GM23338 (cell line): ENCODE data around the gene MEGF11. TPM values are rescaled to one million over a fixed set of nuclear protein-coding genes. Genes with fewer than 3 reads are reported as not detected.

ENCODE experiments used
- ATAC-seq: fragments of 200-7000 bp; cut with Tn5 transposase; 3 replicates; pipeline ENCODE4 v1.9.1; 2020
- DNase-seq: peaks from one replicate; pipeline ENCODE4 v3.0.0-alpha.2; 2015; ENCODE audit warnings: low spot score
- H2AFZ ChIP-seq: fragments of 200-600 bp; sonication (generic); 2 replicates; pipeline ENCODE4 v1.8.0; 2016; ENCODE audit warnings: antibody characterized with exemption, mild to moderate bottlenecking, moderate library complexity
- H3F3A ChIP-seq: fragments of 200-600 bp; sonication (generic); replicated peaks from 2 replicates; pipeline ENCODE4 v1.8.0; 2017; ENCODE audit warnings: antibody characterized with exemption, mixed run types, low read depth
- H3K27ac ChIP-seq: fragments of 200-600 bp; sonication (generic); 2 replicates; pipeline ENCODE4 v1.6.1; 2016; ENCODE audit warnings: low read depth
- H3K27me3 ChIP-seq: fragments of 200-600 bp; sonication (generic); 2 replicates; pipeline ENCODE4 v1.8.0; 2016; ENCODE audit warnings: mild to moderate bottlenecking, mixed run types, moderate library complexity; ENCODE audit not compliant: insufficient read depth
- H3K36me3 ChIP-seq: fragments of 200-600 bp; sonication (generic); 2 replicates; pipeline ENCODE4 v1.8.0; 2016; ENCODE audit warnings: mild to moderate bottlenecking; ENCODE audit not compliant: insufficient read depth
- H3K4me1 ChIP-seq: fragments of 200-600 bp; sonication (generic); 2 replicates; pipeline ENCODE4 v1.8.0; 2016; ENCODE audit warnings: mild to moderate bottlenecking, moderate library complexity; ENCODE audit not compliant: insufficient read depth
- H3K4me2 ChIP-seq: fragments of 200-600 bp; sonication (generic); 2 replicates; pipeline ENCODE4 v1.7.1; 2017; ENCODE audit warnings: mixed run types
- H3K4me3 ChIP-seq: fragments of 200-600 bp; sonication (generic); 2 replicates; pipeline ENCODE4 v1.6.1; 2016; ENCODE audit warnings: mixed run types
- H3K79me2 ChIP-seq: fragments of 200-600 bp; sonication (generic); replicated peaks from 2 replicates; pipeline ENCODE4 v1.8.0; 2017; ENCODE audit warnings: mild to moderate bottlenecking; ENCODE audit not compliant: insufficient read depth
- H3K9me2 ChIP-seq: fragments of 200-600 bp; sonication (generic); 2 replicates; pipeline ENCODE4 v1.8.0; 2017; ENCODE audit not compliant: insufficient read depth
- H4K20me1 ChIP-seq: fragments of 200-600 bp; sonication (generic); replicated peaks from 2 replicates; pipeline ENCODE4 v1.8.0; 2017; ENCODE audit warnings: mild to moderate bottlenecking; ENCODE audit not compliant: insufficient read depth
- H3K27ac Mint-ChIP-seq: 2 replicates; pipeline ENCODE4 v1.8.0; 2020; ENCODE audit warnings: inconsistent platforms, mild to moderate bottlenecking, moderate library complexity, mixed read lengths
- H3K27me3 Mint-ChIP-seq: 3 replicates; pipeline ENCODE4 v1.8.0; 2022; ENCODE audit warnings: low read depth, mild to moderate bottlenecking, moderate library complexity, mixed read lengths, inconsistent platforms; ENCODE audit not compliant: insufficient read depth, poor library complexity
- H3K36me3 Mint-ChIP-seq: 3 replicates; pipeline ENCODE4 v1.8.0; 2021; ENCODE audit warnings: low read depth, mild to moderate bottlenecking, inconsistent platforms, moderate library complexity, mixed read lengths
- H3K4me1 Mint-ChIP-seq: 3 replicates; pipeline ENCODE4 v1.8.0; 2020; ENCODE audit warnings: mild to moderate bottlenecking, inconsistent platforms, mixed read lengths
- H3K4me3 Mint-ChIP-seq: 3 replicates; pipeline ENCODE4 v1.8.0; 2021; ENCODE audit warnings: moderate library complexity, mild to moderate bottlenecking, inconsistent platforms, mixed read lengths
- H3K9me3 Mint-ChIP-seq: 3 replicates; pipeline ENCODE4 v1.8.0; 2020; ENCODE audit warnings: moderate library complexity, mild to moderate bottlenecking, inconsistent platforms, mixed read lengths
- CREB1 ChIP-seq: fragments of 250-450 bp; sonication (Bioruptor Pico); IDR thresholded peaks from 2 replicates; pipeline ENCODE4 v1.5.0; 2020; ENCODE audit warnings: low read depth, mild to moderate bottlenecking, moderate library complexity
- CTCF ChIP-seq, 2 experiments: fragments of 200-600 bp in 1 of 2; sonication (generic) in 1 of 2; conservative IDR thresholded peaks; 2 replicates each; pipeline versions ENCODE4 v1.5.1 to v1.6.1; 2016 to 2017; ENCODE audit warnings: antibody characterized with exemption in 2 of 2, low read depth in 2 of 2, mild to moderate bottlenecking in 2 of 2, moderate library complexity in 1 of 2
- EZH2 ChIP-seq: fragments of 200-600 bp; sonication (generic); IDR thresholded peaks from one replicate; pipeline ENCODE4 v1.8.0; 2017; ENCODE audit warnings: antibody characterized with exemption, mild to moderate bottlenecking, low read depth; ENCODE audit not compliant: unreplicated experiment
- EZH2phosphoT487 ChIP-seq: fragments of 200-600 bp; sonication (generic); IDR thresholded peaks from one replicate; pipeline ENCODE4 v1.8.1; 2018; ENCODE audit warnings: antibody characterized with exemption; ENCODE audit not compliant: unreplicated experiment
- JUNB ChIP-seq: IDR thresholded peaks from one replicate; pipeline ENCODE4 v1.6.1; 2016; ENCODE audit warnings: antibody characterized with exemption; ENCODE audit not compliant: unreplicated experiment
- NANOG ChIP-seq: IDR thresholded peaks from 2 replicates; pipeline ENCODE4 v1.6.1; 2016; ENCODE audit warnings: antibody characterized with exemption, borderline replicate concordance
- POLR2AphosphoS5 ChIP-seq: IDR thresholded peaks from 2 replicates; pipeline ENCODE4 v1.6.1; 2016; ENCODE audit warnings: antibody characterized with exemption, low read depth
- REST ChIP-seq: IDR thresholded peaks from one replicate; pipeline ENCODE4 v1.6.1; 2018; ENCODE audit warnings: antibody characterized with exemption; ENCODE audit not compliant: unreplicated experiment
- STAT1 ChIP-seq: IDR thresholded peaks from one replicate; pipeline ENCODE4 v1.6.1; 2016; ENCODE audit warnings: antibody characterized with exemption; ENCODE audit not compliant: unreplicated experiment
- ZNF114 ChIP-seq: fragments of 250-450 bp; sonication (Bioruptor Pico); IDR thresholded peaks from 2 replicates; pipeline ENCODE4 v1.5.0; 2020; ENCODE audit warnings: mild to moderate bottlenecking, moderate library complexity
- ZNF331 ChIP-seq: fragments of 250-450 bp; sonication (Bioruptor Pico); IDR thresholded peaks from 2 replicates; pipeline ENCODE4 v1.5.0; 2020; ENCODE audit warnings: low read depth, mild to moderate bottlenecking, moderate library complexity
- polyA plus RNA-seq: library from polyadenylated mRNA; unstranded; fragments of >200 nt; fragmentation: Nextera tagmentation; extraction: Ambion mirVana; gene quantifications from 2 replicates; pipeline ENCODE4 v1.2.1, GENCODE V29; 2016
- total RNA-seq: library from RNA; depleted of rRNA; stranded (reverse); fragments of >200 nt; shearing (Covaris generic); gene quantifications from 2 replicates; pipeline ENCODE4 v1.2.3, GENCODE V29; 2014

MEGF11 gene
- total and polyA plus RNA-seq, 2 experiments from 2014 or later: 1.3 to 1.9 TPM

GRCh38 chr15:66162286-66162685 lies 91.3 kb downstream of the MEGF11 start:
- Mint-ChIP-seq H3K4me1 (no peaks in the 10 kb centered on the region; the same call in 2 of the 3 replicates), H3K27ac (no peak overlapping the region), H3K27me3 (peaks cover 8% of the 10 kb centered on the region), H3K9me3 (no peaks in the 10 kb centered on the region), H3K4me3 (no peak overlapping the region), H3K36me3 (no peaks in the 10 kb centered on the region)
- TF ChIP-seq ZNF331 (CRISPR knock-in tag) (no peak), CREB1 (no peak), POLR2AphosphoS5 (no peak), REST (no peak), CTCF (conservative IDR thresholded peaks at IDR 0.05; ENCODE audit: low read depth in 2 of 2) (no peak), JUNB (no peak), STAT1 (no peak), ZNF114 (CRISPR knock-in tag) (no peak)
- Histone ChIP-seq H3K4me3 (no peak overlapping the region), H3K4me1 (no peaks in the 10 kb centered on the region), H2AFZ (no peak overlapping the region), H3K4me2 (no peak overlapping the region), H3K9me2 (0 out of 2 replicates have a peak, but pooled peaks cover 3% of the 10 kb centered on the region), H4K20me1 (no peaks in the 10 kb centered on the region), H3K79me2 (no peaks in the 10 kb centered on the region), H3K36me3 (no peaks in the 10 kb centered on the region), H3K27ac (no peak overlapping the region), H3K27me3 (no peaks in the 10 kb centered on the region), H3F3A (no peaks in the 10 kb centered on the region)
- DNase-seq (no peak), ATAC-seq (no peak)

GRCh38 chr15:66161575-66162118 lies 91.9 kb downstream of the MEGF11 start:
- H3K27me3 Mint-ChIP-seq: peaks cover 6% of the 10 kb centered on the region
- TF ChIP-seq ZNF331 (CRISPR knock-in tag) (no peak), POLR2AphosphoS5 (no peak), CTCF (conservative IDR thresholded peaks at IDR 0.05; ENCODE audit: low read depth in 2 of 2) (no peak), EZH2 (no peak), EZH2phosphoT487 (no peak), NANOG (no peak), CREB1 (no peak), STAT1 (no peak), ZNF114 (CRISPR knock-in tag) (no peak), REST (no peak)

More at GRCh38 chr15:66161575-66162118, 91.9 kb downstream of the MEGF11 start:
- Histone ChIP-seq H2AFZ (no peak overlapping the region), H3K27me3 (no peaks in the 10 kb centered on the region), H3K9me2 (0 out of 2 replicates have a peak, but pooled peaks cover 3% of the 10 kb centered on the region), H3F3A (no peaks in the 10 kb centered on the region), H3K27ac (no peak overlapping the region), H3K79me2 (no peaks in the 10 kb centered on the region), H3K4me1 (no peaks in the 10 kb centered on the region), H3K4me2 (no peak overlapping the region), H4K20me1 (no peaks in the 10 kb centered on the region), H3K36me3 (no peaks in the 10 kb centered on the region), H3K4me3 (no peak overlapping the region)
- no peaks in the 10 kb centered on the region for H3K36me3 Mint-ChIP-seq
- H3K9me3 Mint-ChIP-seq: no peaks in the 10 kb centered on the region
- H3K27ac Mint-ChIP-seq: no peak overlapping the region
- H3K4me1 Mint-ChIP-seq: no peaks in the 10 kb centered on the region; the same call in 2 of the 3 replicates
- no peak overlapping the region for H3K4me3 Mint-ChIP-seq
- ATAC-seq: no peak
- DNase-seq: no peak
